VCaP (cell line): ENCODE measurements around the gene GNA12.
A peak's percentile ranks its signal among the peaks of the same experiment; 100 is the strongest.

Experiments used
- H3K27ac ChIP-seq: fragments of 450-650 bp; 2 replicates; pipeline ENCODE4 v1.5.1; 2017
- CTCF ChIP-seq: fragments of 450-650 bp; conservative IDR thresholded peaks from 2 replicates; pipeline ENCODE4 v1.5.1; 2017; ENCODE audit warnings: mild to moderate bottlenecking, moderate library complexity

Gene GNA12

GRCh38 chr7:2834748-2835441 is 9.2 kb downstream of the GNA12 start:
- no peak overlapping the region for H3K27ac ChIP-seq
- no peak for TF ChIP-seq CTCF

DNA sequence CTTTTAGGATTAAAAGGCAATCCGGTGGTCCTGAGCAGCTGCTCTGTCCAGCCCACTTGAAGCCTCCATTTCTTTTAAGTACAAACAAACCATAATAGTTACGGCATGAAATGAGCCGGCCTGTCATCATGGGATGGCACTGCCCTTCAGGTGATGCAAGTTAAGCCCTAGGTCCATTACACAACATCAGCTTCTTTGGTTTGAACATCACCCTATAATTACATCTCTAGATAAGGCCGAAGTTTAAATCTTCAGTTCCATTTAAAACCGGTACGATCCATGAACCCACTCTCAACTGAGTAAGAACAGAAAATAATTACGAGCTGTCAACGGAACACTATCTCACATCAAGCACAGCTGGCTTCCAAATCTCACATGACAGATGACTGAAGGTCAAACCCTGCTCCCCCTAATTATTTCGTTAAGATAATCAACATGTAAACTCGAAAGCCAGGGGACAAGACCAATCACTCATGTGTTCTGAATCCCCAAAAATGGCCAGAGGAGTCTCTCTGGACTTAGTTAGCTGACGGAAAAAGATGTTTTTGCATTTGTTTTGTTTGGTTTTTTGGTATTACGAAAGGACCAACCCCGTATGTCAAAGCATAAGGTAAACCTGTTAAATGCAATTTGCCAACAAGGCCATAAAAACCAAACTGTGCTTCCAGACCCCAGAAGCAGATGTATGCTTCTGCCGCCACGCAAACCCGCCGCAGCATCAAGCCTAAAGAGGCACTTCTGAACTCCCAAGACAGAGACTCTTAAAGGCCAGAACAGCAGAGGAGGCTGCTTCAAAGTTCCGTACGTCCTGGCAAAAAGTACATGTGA is 10.8 kb downstream of the GNA12 start:
- peak overlapping the region; percentile 81; the same call in 1 of the 2 replicates for H3K27ac ChIP-seq
- TF ChIP-seq CTCF, result no peak

DNA sequence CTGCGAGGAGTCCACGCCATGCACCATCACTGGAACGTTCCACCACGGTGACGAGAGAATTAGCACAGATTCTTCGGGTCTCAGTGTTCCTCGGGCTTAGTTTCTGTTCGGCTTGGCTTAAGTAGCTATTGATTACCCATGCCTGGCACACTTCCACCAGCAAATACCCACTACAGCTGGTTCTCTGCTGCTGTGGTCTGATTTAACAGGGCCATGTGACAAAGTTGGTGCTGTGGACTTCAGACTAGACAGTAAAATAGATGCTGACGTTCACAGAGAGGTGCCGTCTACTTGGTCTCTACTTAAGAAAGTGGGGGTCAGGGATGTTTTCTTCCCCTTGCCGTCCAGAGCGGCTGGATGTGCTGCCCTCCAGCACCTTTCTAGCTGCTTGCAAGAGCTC is 11.6 kb downstream of the GNA12 start:
- peak overlapping the region; percentile 81 for H3K27ac ChIP-seq
- no peak for TF ChIP-seq CTCF

DNA sequence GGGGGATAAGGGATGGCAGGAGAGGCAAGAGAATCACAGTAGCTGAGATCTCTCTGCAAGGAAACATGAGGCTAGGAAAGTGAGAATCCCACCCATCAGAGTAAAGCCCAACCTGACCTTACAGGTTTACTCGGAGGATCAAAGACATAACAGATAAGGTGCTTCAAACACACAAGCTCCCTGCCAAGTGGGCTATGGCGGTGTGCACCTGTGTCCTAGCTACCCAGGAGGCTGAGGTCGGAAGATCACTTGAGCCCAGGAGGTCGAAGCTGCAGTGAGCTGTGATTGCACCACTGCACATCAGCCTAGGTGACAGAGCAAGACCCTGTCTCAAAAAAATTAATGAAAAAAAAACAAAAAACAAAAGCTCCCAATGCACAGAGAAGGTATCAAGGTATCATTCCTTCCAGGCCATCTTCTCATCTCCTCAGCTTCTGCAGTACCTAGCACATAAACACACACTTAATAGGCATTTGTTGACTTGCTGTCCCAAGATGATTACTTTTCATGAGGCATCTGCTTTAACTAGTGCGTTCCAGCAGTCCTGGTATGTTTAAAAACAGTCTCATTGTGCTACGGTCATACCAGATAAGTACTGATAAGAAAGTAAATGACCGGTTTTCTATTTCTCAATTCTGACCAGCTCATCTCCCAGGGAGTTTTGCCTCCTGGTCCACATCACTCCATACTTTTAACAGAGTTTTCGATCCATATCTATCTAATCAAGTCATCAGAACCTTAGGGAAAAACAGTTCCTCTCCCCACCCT is 13.3 kb downstream of the GNA12 start:
- TF ChIP-seq CTCF, result no peak
- H3K27ac ChIP-seq, result peak overlapping the region; percentile 81

DNA sequence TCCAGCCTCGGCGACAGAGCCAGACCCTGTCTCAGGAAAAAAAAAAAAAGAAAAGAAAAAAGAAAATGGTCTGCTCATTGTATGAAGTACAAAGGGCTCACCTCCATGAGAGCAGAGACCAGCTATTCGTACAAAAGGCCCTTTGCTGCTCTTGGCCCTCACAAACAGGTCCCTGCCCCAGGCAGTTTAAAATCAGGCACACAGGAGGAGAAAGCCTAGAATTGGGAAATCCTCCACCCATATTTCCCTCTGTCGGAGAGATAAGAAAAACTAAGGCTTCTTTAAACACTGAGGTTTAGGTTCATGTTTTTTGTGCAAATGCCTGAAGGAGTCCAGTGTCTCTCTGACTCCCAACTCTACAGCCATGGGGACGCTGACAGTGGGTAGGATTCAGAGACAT is 15.1 kb downstream of the GNA12 start:
- no peak for TF ChIP-seq CTCF
- peak overlapping the region; percentile 81; the same call in 1 of the 2 replicates for H3K27ac ChIP-seq

DNA sequence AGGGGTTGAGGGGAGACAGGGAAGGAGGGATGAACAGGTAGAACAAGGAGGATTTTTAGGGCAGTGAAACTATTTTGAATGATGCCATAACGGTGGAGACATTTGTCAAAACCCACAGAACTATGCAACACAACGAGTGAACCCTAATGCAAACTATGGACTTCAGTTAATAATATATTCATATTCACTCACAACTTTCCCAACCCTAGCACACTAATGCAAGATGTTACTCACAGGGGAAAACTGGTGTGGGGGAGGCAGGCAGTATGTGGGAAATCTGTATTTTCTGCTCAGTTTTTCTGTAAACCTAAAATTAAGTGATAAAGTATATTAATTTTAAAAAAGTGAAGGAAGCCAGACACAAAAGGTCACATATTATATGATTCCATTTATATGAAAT is 17.3 kb downstream of the GNA12 start:
- H3K27ac ChIP-seq, result no peak overlapping the region
- TF ChIP-seq CTCF, result no peak
